ENCODE data around the gene PPP1R7. TPM values are rescaled to one million over a fixed set of nuclear protein-coding genes. Genes with fewer than 3 reads are reported as not detected.

Gene PPP1R7
- total RNA-seq, 1 experiment from 2014 or later = 49.1 TPM

DNA sequence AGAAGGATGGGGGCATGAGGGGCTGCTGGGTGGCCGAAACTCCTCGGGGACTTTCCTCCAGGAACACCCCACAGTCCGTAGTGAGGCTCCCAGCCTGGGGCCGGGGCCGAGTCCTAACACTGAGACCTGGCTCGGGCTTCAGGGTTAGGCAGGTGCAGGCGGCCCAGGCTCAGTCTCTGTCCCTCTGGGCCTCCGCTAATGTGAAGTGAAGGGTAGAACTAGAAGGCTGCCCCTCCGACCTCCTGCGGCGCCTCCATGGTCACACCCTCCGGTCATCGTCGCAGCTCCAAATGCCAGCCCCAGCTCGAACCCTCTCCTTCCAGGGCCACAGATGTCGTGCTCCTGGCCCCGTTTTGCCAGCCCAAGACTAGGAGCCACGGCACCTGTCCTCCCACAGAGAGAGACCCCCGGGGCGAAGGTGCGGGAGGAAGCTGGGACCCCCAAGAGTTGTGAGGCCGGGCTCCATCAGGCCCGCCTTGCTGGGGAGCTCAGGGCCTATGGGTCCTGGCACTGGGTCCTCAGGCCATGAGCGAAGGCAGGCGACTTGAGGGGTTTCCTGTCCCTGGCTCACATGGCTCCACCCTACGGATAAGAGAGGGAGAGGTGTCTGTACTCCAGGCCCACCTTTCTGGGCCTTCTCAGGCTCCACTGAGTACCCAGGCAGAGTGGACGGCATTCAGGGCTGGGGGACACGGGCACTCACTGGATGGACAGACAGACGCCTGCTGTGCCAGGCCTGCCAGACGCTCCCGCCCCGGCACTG, 39.0 kb downstream of the PPP1R7 start (continued):
- TF ChIP-seq, protein P1, sequence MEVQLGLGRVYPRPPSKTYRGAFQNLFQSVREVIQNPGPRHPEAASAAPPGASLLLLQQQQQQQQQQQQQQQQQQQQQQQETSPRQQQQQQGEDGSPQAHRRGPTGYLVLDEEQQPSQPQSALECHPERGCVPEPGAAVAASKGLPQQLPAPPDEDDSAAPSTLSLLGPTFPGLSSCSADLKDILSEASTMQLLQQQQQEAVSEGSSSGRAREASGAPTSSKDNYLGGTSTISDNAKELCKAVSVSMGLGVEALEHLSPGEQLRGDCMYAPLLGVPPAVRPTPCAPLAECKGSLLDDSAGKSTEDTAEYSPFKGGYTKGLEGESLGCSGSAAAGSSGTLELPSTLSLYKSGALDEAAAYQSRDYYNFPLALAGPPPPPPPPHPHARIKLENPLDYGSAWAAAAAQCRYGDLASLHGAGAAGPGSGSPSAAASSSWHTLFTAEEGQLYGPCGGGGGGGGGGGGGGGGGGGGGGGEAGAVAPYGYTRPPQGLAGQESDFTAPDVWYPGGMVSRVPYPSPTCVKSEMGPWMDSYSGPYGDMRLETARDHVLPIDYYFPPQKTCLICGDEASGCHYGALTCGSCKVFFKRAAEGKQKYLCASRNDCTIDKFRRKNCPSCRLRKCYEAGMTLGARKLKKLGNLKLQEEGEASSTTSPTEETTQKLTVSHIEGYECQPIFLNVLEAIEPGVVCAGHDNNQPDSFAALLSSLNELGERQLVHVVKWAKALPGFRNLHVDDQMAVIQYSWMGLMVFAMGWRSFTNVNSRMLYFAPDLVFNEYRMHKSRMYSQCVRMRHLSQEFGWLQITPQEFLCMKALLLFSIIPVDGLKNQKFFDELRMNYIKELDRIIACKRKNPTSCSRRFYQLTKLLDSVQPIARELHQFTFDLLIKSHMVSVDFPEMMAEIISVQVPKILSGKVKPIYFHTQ (CRISPR knock-in tag; IDR thresholded peaks at IDR 0.05) = no peak
- TF ChIP-seq ETV6 (CRISPR knock-in tag; IDR thresholded peaks at IDR 0.05) (no peak), OVOL2 (CRISPR knock-in tag; IDR thresholded peaks at IDR 0.05; ENCODE audit: borderline replicate concordance) (no peak), ATF1 (CRISPR knock-in tag; IDR thresholded peaks at IDR 0.05) (no peak), RELA (CRISPR knock-in tag; IDR thresholded peaks at IDR 0.05; ENCODE audit: borderline replicate concordance) (no peak), NFYB (CRISPR knock-in tag; conservative IDR thresholded peaks at IDR 0.05; ENCODE audit: low read depth) (no peak), TCF7 (CRISPR knock-in tag; IDR thresholded peaks at IDR 0.05; ENCODE audit: low read depth) (no peak), MXD4 (CRISPR knock-in tag; IDR thresholded peaks at IDR 0.05; ENCODE audit: borderline replicate concordance) (no peak)
- TF ChIP-seq, protein P2, sequence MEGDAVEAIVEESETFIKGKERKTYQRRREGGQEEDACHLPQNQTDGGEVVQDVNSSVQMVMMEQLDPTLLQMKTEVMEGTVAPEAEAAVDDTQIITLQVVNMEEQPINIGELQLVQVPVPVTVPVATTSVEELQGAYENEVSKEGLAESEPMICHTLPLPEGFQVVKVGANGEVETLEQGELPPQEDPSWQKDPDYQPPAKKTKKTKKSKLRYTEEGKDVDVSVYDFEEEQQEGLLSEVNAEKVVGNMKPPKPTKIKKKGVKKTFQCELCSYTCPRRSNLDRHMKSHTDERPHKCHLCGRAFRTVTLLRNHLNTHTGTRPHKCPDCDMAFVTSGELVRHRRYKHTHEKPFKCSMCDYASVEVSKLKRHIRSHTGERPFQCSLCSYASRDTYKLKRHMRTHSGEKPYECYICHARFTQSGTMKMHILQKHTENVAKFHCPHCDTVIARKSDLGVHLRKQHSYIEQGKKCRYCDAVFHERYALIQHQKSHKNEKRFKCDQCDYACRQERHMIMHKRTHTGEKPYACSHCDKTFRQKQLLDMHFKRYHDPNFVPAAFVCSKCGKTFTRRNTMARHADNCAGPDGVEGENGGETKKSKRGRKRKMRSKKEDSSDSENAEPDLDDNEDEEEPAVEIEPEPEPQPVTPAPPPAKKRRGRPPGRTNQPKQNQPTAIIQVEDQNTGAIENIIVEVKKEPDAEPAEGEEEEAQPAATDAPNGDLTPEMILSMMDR (IDR thresholded peaks at IDR 0.05) = no peak

DNA sequence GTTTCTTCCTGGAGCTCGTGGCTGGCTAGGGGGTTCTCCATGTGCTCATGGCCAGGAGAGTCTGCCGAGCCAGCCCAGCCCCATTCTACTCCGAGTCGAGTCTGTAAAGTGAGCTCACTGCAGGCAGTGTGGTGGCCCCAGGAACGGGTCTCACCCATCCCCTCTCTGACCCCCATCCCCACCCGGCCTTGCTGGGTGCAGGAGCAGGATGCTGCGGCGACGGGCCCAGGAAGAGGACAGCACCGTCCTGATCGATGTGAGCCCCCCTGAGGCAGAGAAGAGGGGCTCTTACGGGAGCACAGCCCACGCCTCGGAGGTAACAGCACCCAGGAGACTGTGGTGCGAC, 39.6 kb downstream of the PPP1R7 start:
- DNase-seq (ENCODE audit: low spot score) = no peak

More for the DNA sequence above, 39.6 kb downstream of the PPP1R7 start:
- peaks cover 10% of the 10 kb centered on the region for H3K4me1 Mint-ChIP-seq
- TF ChIP-seq GTF2I (CRISPR knock-in tag; conservative IDR thresholded peaks at IDR 0.05) = no peak
- TF ChIP-seq ESRRA (CRISPR knock-in tag; IDR thresholded peaks at IDR 0.05; ENCODE audit: borderline replicate concordance) = no peak
- TF ChIP-seq NFYB (CRISPR knock-in tag; conservative IDR thresholded peaks at IDR 0.05; ENCODE audit: low read depth) = no peak
- no peak for TF ChIP-seq ZNF416 (CRISPR knock-in tag; IDR thresholded peaks at IDR 0.05)
- no peak for TF ChIP-seq JUN (CRISPR knock-in tag; IDR thresholded peaks at IDR 0.05)
- TF ChIP-seq, protein P3, sequence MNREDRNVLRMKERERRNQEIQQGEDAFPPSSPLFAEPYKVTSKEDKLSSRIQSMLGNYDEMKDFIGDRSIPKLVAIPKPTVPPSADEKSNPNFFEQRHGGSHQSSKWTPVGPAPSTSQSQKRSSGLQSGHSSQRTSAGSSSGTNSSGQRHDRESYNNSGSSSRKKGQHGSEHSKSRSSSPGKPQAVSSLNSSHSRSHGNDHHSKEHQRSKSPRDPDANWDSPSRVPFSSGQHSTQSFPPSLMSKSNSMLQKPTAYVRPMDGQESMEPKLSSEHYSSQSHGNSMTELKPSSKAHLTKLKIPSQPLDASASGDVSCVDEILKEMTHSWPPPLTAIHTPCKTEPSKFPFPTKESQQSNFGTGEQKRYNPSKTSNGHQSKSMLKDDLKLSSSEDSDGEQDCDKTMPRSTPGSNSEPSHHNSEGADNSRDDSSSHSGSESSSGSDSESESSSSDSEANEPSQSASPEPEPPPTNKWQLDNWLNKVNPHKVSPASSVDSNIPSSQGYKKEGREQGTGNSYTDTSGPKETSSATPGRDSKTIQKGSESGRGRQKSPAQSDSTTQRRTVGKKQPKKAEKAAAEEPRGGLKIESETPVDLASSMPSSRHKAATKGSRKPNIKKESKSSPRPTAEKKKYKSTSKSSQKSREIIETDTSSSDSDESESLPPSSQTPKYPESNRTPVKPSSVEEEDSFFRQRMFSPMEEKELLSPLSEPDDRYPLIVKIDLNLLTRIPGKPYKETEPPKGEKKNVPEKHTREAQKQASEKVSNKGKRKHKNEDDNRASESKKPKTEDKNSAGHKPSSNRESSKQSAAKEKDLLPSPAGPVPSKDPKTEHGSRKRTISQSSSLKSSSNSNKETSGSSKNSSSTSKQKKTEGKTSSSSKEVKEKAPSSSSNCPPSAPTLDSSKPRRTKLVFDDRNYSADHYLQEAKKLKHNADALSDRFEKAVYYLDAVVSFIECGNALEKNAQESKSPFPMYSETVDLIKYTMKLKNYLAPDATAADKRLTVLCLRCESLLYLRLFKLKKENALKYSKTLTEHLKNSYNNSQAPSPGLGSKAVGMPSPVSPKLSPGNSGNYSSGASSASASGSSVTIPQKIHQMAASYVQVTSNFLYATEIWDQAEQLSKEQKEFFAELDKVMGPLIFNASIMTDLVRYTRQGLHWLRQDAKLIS (CRISPR knock-in tag; IDR thresholded peaks at IDR 0.05; ENCODE audit: borderline replicate concordance) = no peak
- no peak for TF ChIP-seq MYBL2 (CRISPR knock-in tag; IDR thresholded peaks at IDR 0.05)
- no peak for TF ChIP-seq FOXK1 (CRISPR knock-in tag; IDR thresholded peaks at IDR 0.05)
- TF ChIP-seq ZNF396 (CRISPR knock-in tag; IDR thresholded peaks at IDR 0.05; ENCODE audit: borderline replicate concordance) = no peak
- no peak overlapping the region for H3K4me3 Mint-ChIP-seq
- no peaks in the 10 kb centered on the region for H3K36me3 Mint-ChIP-seq
- H3K27me3 Mint-ChIP-seq (ENCODE audit: low read depth) = no peaks in the 10 kb centered on the region
- POLR2A ChIA-PET = no interaction called here
- no peaks in the 10 kb centered on the region for H3K9me3 Mint-ChIP-seq
- no peak for ATAC-seq
- no peak overlapping the region for H3K27ac Mint-ChIP-seq
- CTCF ChIA-PET = interaction anchor here (0.6 to 1.4 kb wide), 3 partner anchors 9 to 206 kb away, joined by 3 read pairs; no protein-coding TSS in a partner anchor

All from WTC11 (cell line).